Liver (tissue), 3 donors: ENCODE measurements around the gene CSN2.

Experiments used
- ATF3 ChIP-seq: IDR thresholded peaks from 2 replicates; pipeline ENCODE4 v1.6.1; 2016; ENCODE audit warnings: antibody characterized with exemption
- CTCF ChIP-seq: fragments of 150-350 bp; IDR thresholded peaks from 2 replicates; pipeline ENCODE4 v1.5.1; 2017; ENCODE audit warnings: improper control_type of control experiment, low read depth, low read length; ENCODE audit not compliant: missing input control
- GABPA ChIP-seq, 2 donors: IDR thresholded peaks in 1 of 2; conservative IDR thresholded peaks in 1 of 2; 2 replicates each; pipeline ENCODE4 v1.6.1; 2016; ENCODE audit warnings: antibody characterized with exemption in 2 of 2, mild to moderate bottlenecking in 1 of 2, moderate library complexity in 1 of 2
- JUND ChIP-seq, 2 donors: IDR thresholded peaks; 2 replicates each; pipeline ENCODE4 v1.6.1; 2016; ENCODE audit warnings: antibody characterized with exemption in 2 of 2
- MAX ChIP-seq: IDR thresholded peaks from 2 replicates; pipeline ENCODE4 v1.6.1; 2016; ENCODE audit warnings: antibody characterized with exemption
- RAD21 ChIP-seq, 2 donors: IDR thresholded peaks; 2 replicates each; pipeline ENCODE4 v1.6.1; 2016; ENCODE audit warnings: antibody characterized with exemption in 2 of 2, mild to moderate bottlenecking in 2 of 2
- REST ChIP-seq: IDR thresholded peaks from 2 replicates; pipeline ENCODE4 v1.6.1; 2016; ENCODE audit warnings: antibody characterized with exemption, mild to moderate bottlenecking
- SP1 ChIP-seq: IDR thresholded peaks from 2 replicates; pipeline ENCODE4 v1.6.1; 2018; ENCODE audit warnings: antibody characterized with exemption, mild to moderate bottlenecking
- YY1 ChIP-seq: IDR thresholded peaks from 2 replicates; pipeline ENCODE4 v1.6.1; 2016; ENCODE audit warnings: antibody characterized with exemption, mild to moderate bottlenecking
- ZBTB33 ChIP-seq: IDR thresholded peaks from 2 replicates; pipeline ENCODE4 v1.6.1; 2016; ENCODE audit warnings: antibody characterized with exemption
- donor health status: healthy.
- donor health status: healthy.

- TF ChIP-seq CTCF, result no peak
- TF ChIP-seq RAD21 (IDR thresholded peaks at IDR 0.05), result peak in 1 of 2 donors; percentile 16
- no peak for TF ChIP-seq MAX
- TF ChIP-seq JUND (IDR thresholded peaks at IDR 0.05), result peak; percentile 27 to 65
- peak; percentile 72 for TF ChIP-seq YY1
- TF ChIP-seq REST, result peak; percentile 51
- TF ChIP-seq ZBTB33, result peak; percentile 64
- TF ChIP-seq ATF3, result no peak
- no peak for TF ChIP-seq SP1
- TF ChIP-seq GABPA (IDR thresholded peaks at IDR 0.05 in 1 of 2, conservative IDR thresholded peaks at IDR 0.05 in 1 of 2), result no peak
These were observed 18.5 kb upstream of the CSN2 start for GRCh38 chr4:69984030-69984443.
